HEK293 (cell line): ENCODE results near the gene NUP88.

Experiments used
- GLIS1 ChIP-seq: fragments of 450-650 bp; formaldehyde crosslinking; IDR thresholded peaks from 2 replicates; pipeline ENCODE4 v1.5.1; 2016; ENCODE audit warnings: missing biosample characterization, missing genetic modification characterization
- HOXD13 ChIP-seq: sonication (generic); formaldehyde crosslinking; IDR thresholded peaks from 2 replicates; pipeline ENCODE4 v1.8.0; 2022; ENCODE audit warnings: missing genetic modification reagents, borderline replicate concordance
- INSM2 ChIP-seq: fragments of 450-650 bp; formaldehyde crosslinking; IDR thresholded peaks from 2 replicates; pipeline ENCODE4 v1.5.1; 2016; ENCODE audit warnings: missing biosample characterization, missing genetic modification characterization
- KLF10 ChIP-seq: fragments of 450-650 bp; IDR thresholded peaks from 2 replicates; pipeline ENCODE4 v1.5.1; 2018; ENCODE audit warnings: missing biosample characterization, mild to moderate bottlenecking, missing genetic modification characterization
- KLF7 ChIP-seq: fragments of 450-650 bp; formaldehyde crosslinking; IDR thresholded peaks from 2 replicates; pipeline ENCODE4 v1.5.1; 2016; ENCODE audit warnings: missing biosample characterization, missing genetic modification characterization, borderline replicate concordance
- PRDM2 ChIP-seq: fragments of 450-650 bp; formaldehyde crosslinking; IDR thresholded peaks from 2 replicates; pipeline ENCODE4 v1.5.1; 2016; ENCODE audit warnings: missing biosample characterization, missing genetic modification characterization, borderline replicate concordance
- REPIN1 ChIP-seq: fragments of 450-650 bp; formaldehyde crosslinking; IDR thresholded peaks from 2 replicates; pipeline ENCODE4 v1.5.1; 2017; ENCODE audit warnings: missing biosample characterization, missing genetic modification characterization, low read depth
- REST ChIP-seq: fragments of 450-650 bp; formaldehyde crosslinking; IDR thresholded peaks from 2 replicates; pipeline ENCODE4 v1.5.1; 2016; ENCODE audit warnings: missing biosample characterization, missing genetic modification characterization
- SP2 ChIP-seq: fragments of 450-650 bp; formaldehyde crosslinking; IDR thresholded peaks from 2 replicates; pipeline ENCODE4 v1.5.1; 2016; ENCODE audit warnings: missing biosample characterization, missing genetic modification characterization
- YY1 ChIP-seq: fragments of 450-650 bp; formaldehyde crosslinking; IDR thresholded peaks from 2 replicates; pipeline ENCODE4 v1.5.1; 2018; ENCODE audit warnings: missing biosample characterization, missing genetic modification characterization
- ZBTB6 ChIP-seq: fragments of 450-650 bp; formaldehyde crosslinking; IDR thresholded peaks from 2 replicates; pipeline ENCODE4 v1.5.1; 2017; ENCODE audit warnings: missing biosample characterization, missing genetic modification characterization
- ZEB2 ChIP-seq: fragments of 450-650 bp; formaldehyde crosslinking; IDR thresholded peaks from 2 replicates; pipeline ENCODE4 v1.5.1; 2016; ENCODE audit warnings: missing biosample characterization, missing genetic modification characterization
- ZFHX2 ChIP-seq: fragments of 450-650 bp; formaldehyde crosslinking; conservative IDR thresholded peaks from 2 replicates; pipeline ENCODE4 v1.5.1; 2016; ENCODE audit warnings: missing biosample characterization, missing genetic modification characterization
- ZNF121 ChIP-seq: fragments of 450-650 bp; formaldehyde crosslinking; IDR thresholded peaks from 2 replicates; pipeline ENCODE4 v1.5.1; 2016; ENCODE audit warnings: missing biosample characterization, missing genetic modification characterization
- ZNF157 ChIP-seq: fragments of 450-650 bp; formaldehyde crosslinking; IDR thresholded peaks from 2 replicates; pipeline ENCODE4 v1.5.1; 2016; ENCODE audit warnings: missing biosample characterization, missing genetic modification characterization
- ZNF175 ChIP-seq: fragments of 450-650 bp; formaldehyde crosslinking; IDR thresholded peaks from 2 replicates; pipeline ENCODE4 v1.5.1; 2016; ENCODE audit warnings: missing biosample characterization, missing genetic modification characterization
- ZNF324 ChIP-seq: fragments of 450-650 bp; formaldehyde crosslinking; IDR thresholded peaks from 2 replicates; pipeline ENCODE4 v1.5.1; 2016; ENCODE audit warnings: missing biosample characterization, missing genetic modification characterization
- ZNF416 ChIP-seq: fragments of 450-650 bp; formaldehyde crosslinking; IDR thresholded peaks from 2 replicates; pipeline ENCODE4 v1.5.1; 2016; ENCODE audit warnings: missing biosample characterization, missing genetic modification characterization
- ZNF449 ChIP-seq: fragments of 450-650 bp; formaldehyde crosslinking; IDR thresholded peaks from 2 replicates; pipeline ENCODE4 v1.5.1; 2017; ENCODE audit warnings: missing biosample characterization, mild to moderate bottlenecking, missing genetic modification characterization, moderate library complexity
- ZNF501 ChIP-seq: fragments of 450-650 bp; formaldehyde crosslinking; IDR thresholded peaks from 2 replicates; pipeline ENCODE4 v1.5.1; 2016; ENCODE audit warnings: missing biosample characterization, missing genetic modification characterization
- ZNF514 ChIP-seq: fragments of 450-650 bp; formaldehyde crosslinking; IDR thresholded peaks from 2 replicates; pipeline ENCODE4 v1.5.1; 2016; ENCODE audit warnings: missing biosample characterization, missing genetic modification characterization
- ZNF560 ChIP-seq: fragments of 450-650 bp; formaldehyde crosslinking; IDR thresholded peaks from 2 replicates; pipeline ENCODE4 v1.5.1; 2017; ENCODE audit warnings: missing biosample characterization, missing genetic modification characterization, borderline replicate concordance
- ZNF624 ChIP-seq: fragments of 450-650 bp; formaldehyde crosslinking; IDR thresholded peaks from 2 replicates; pipeline ENCODE4 v1.5.1; 2017; ENCODE audit warnings: missing biosample characterization, missing genetic modification characterization
- ZNF629 ChIP-seq: fragments of 450-650 bp; formaldehyde crosslinking; IDR thresholded peaks from 2 replicates; pipeline ENCODE4 v1.5.1; 2017; ENCODE audit warnings: missing biosample characterization, missing genetic modification characterization
- ZNF658 ChIP-seq: fragments of 450-650 bp; formaldehyde crosslinking; IDR thresholded peaks from 2 replicates; pipeline ENCODE4; 2016; ENCODE audit warnings: missing biosample characterization, missing genetic modification characterization
- ZNF660 ChIP-seq: fragments of 450-650 bp; IDR thresholded peaks from 2 replicates; pipeline ENCODE4 v1.5.1; 2018; ENCODE audit warnings: missing biosample characterization, mild to moderate bottlenecking, missing genetic modification characterization
- ZNF677 ChIP-seq: fragments of 450-650 bp; IDR thresholded peaks from 2 replicates; pipeline ENCODE4 v1.5.0; 2018; ENCODE audit warnings: missing biosample characterization, mild to moderate bottlenecking, missing genetic modification characterization, moderate library complexity
- ZNF777 ChIP-seq: fragments of 450-650 bp; formaldehyde crosslinking; IDR thresholded peaks from 2 replicates; pipeline ENCODE4 v1.5.1; 2017; ENCODE audit warnings: missing biosample characterization, missing genetic modification characterization, borderline replicate concordance

NUP88 gene

GRCh38 chr17:5419356-5419958 lies at the start of gene NUP88 (continued):
- TF ChIP-seq REST (peak; percentile 73), ZNF501 (tag by site-specific recombination) (peak; percentile 85), ZNF624 (tag by site-specific recombination) (no peak), HOXD13 (CRISPR knock-in tag) (no peak), REPIN1 (tag by site-specific recombination) (no peak), ZNF660 (tag by site-specific recombination) (peak; percentile 53), ZNF324 (tag by site-specific recombination) (no peak), SP2 (peak; percentile 99), ZNF449 (no peak), ZNF416 (tag by site-specific recombination) (no peak), ZNF658 (tag by site-specific recombination) (no peak), KLF7 (tag by site-specific recombination) (0 out of 2 replicates have a peak, but pooled peaks have one; percentile 9), YY1 (tag by site-specific recombination) (peak; percentile 89), PRDM2 (tag by site-specific recombination) (no peak), ZNF629 (tag by site-specific recombination) (no peak), ZNF121 (tag by site-specific recombination) (no peak), ZNF175 (no peak), ZBTB6 (tag by site-specific recombination) (no peak), ZNF677 (no peak), ZNF777 (peak; percentile 65; the same call in 1 of the 2 replicates), GLIS1 (no peak), INSM2 (0 out of 2 replicates have a peak, but pooled peaks have one; percentile 35), KLF10 (tag by site-specific recombination) (no peak; the same call in 1 of the 2 replicates), ZNF514 (no peak), ZNF157 (tag by site-specific recombination) (no peak), ZEB2 (tag by site-specific recombination) (no peak), ZNF560 (tag by site-specific recombination) (no peak), ZFHX2 (tag by site-specific recombination) (peak; percentile 49; the same call in 1 of the 2 replicates)
